HG03159 (cell line): ENCODE results near the gene DISC1.
"Not testable (repeated sequence)": the region's sequence is repeated elsewhere in the genome, so short reads cannot be mapped to it uniquely, and the experiment has no call there.

Experiments used
- ATAC-seq: cut with Tn5 transposase; IDR thresholded peaks from one replicate; pipeline ENCODE4 v1.9.1; 2021; ENCODE audit warnings: mild to moderate bottlenecking, moderate library complexity; ENCODE audit not compliant: unreplicated experiment

The DISC1 gene

GRCh38 chr1:231763456-231763855 is 136.9 kb downstream of the DISC1 start:
- ATAC-seq: no peak

GRCh38 chr1:231765825-231766224 is 139.2 kb downstream of the DISC1 start:
- ATAC-seq: not testable (repeated sequence)

- ATAC-seq: no peak
Observed at GRCh38 chr1:231767471-231767870, 140.9 kb downstream of the DISC1 start.

- no peak for ATAC-seq
Observed at GRCh38 chr1:231768416-231768815, 141.8 kb downstream of the DISC1 start.

GRCh38 chr1:231770506-231771175 is 144.1 kb downstream of the DISC1 start:
- no peak for ATAC-seq

GRCh38 chr1:231774719-231775335 is 148.2 kb downstream of the DISC1 start:
- no peak for ATAC-seq

- ATAC-seq: no peak
Observed at GRCh38 chr1:231776010-231776756, 149.6 kb downstream of the DISC1 start.

- no peak for ATAC-seq
Observed at GRCh38 chr1:231776757-231777062, 150.1 kb downstream of the DISC1 start.

GRCh38 chr1:231778009-231778719 is 151.6 kb downstream of the DISC1 start:
- ATAC-seq: no peak

- no peak for ATAC-seq
Observed at GRCh38 chr1:231779081-231779480, 152.5 kb downstream of the DISC1 start.

- no peak for ATAC-seq
Observed at GRCh38 chr1:231781892-231782291, 155.3 kb downstream of the DISC1 start.

- not testable (repeated sequence) for ATAC-seq
Observed at GRCh38 chr1:231785073-231785472, 158.5 kb downstream of the DISC1 start.

- ATAC-seq: no peak
Observed at GRCh38 chr1:231786126-231786525, 159.5 kb downstream of the DISC1 start.

- no peak for ATAC-seq
Observed at GRCh38 chr1:231792634-231793033, 166.0 kb downstream of the DISC1 start.

GRCh38 chr1:231793893-231794292 is 167.3 kb downstream of the DISC1 start:
- no peak for ATAC-seq

GRCh38 chr1:231796141-231796540 is 169.6 kb downstream of the DISC1 start:
- no peak for ATAC-seq

- ATAC-seq: no peak
Observed at GRCh38 chr1:231799363-231799986, 172.9 kb downstream of the DISC1 start.

GRCh38 chr1:231800108-231800507 is 173.5 kb downstream of the DISC1 start:
- ATAC-seq: no peak

- no peak for ATAC-seq
Observed at GRCh38 chr1:231801042-231801585, 174.5 kb downstream of the DISC1 start.

- ATAC-seq: no peak
Observed at GRCh38 chr1:231803353-231803752, 176.8 kb downstream of the DISC1 start.
